NCI-H524 treated with DMSO at 0.1 percent for 48 hours (cell line): ENCODE measurements around the gene HS3ST2.

Source experiments
- DNase-seq: peaks from one replicate; lab custom pipeline; 2025; lab: John Stamatoyannopoulos, UW

HS3ST2 gene

GRCh38 chr16:22813948-22814710, at the start of gene HS3ST2:
Gene HS3ST2, plus strand, starts transcription at chr16:22814162. Its CDS starts 449 bp downstream, at chr16:22814611.
- no peak for DNase-seq

GRCh38 chr16:22764662-22765327, 49.2 kb upstream of the HS3ST2 start:
- no peak for DNase-seq

- no peak for DNase-seq
Observed at GRCh38 chr16:22765479-22765878, 48.5 kb upstream of the HS3ST2 start.

DNA sequence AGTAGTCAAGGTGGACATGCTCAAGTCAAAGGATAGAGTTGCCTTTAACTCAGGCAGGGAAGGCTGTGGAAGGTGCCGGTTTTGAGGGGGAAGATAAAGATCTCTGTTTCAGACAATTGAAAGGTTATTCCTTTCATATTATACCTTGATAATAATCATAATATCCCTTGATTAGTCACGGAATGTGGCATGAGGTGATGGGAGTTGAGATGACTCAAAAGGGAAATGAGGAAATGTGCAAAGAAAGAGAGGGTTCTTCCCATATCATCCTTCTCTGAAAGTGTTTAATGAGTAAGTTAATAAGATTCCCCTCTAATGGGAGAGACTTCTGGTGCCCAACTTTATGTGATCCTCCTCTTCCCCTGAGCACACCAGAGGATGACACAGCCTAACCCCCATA, 43.1 kb upstream of the HS3ST2 start:
- no peak for DNase-seq

GRCh38 chr16:22771551-22771950, 42.4 kb upstream of the HS3ST2 start:
- DNase-seq = no peak

GRCh38 chr16:22775220-22775922, 38.6 kb upstream of the HS3ST2 start:
- DNase-seq = no peak

- no peak for DNase-seq
Observed at GRCh38 chr16:22781480-22781879, 32.5 kb upstream of the HS3ST2 start.

GRCh38 chr16:22782314-22782713, 31.6 kb upstream of the HS3ST2 start:
- no peak for DNase-seq

- DNase-seq = no peak
Observed at GRCh38 chr16:22784690-22785214, 29.2 kb upstream of the HS3ST2 start.

GRCh38 chr16:22785552-22785951, 28.4 kb upstream of the HS3ST2 start:
- no peak for DNase-seq

DNA sequence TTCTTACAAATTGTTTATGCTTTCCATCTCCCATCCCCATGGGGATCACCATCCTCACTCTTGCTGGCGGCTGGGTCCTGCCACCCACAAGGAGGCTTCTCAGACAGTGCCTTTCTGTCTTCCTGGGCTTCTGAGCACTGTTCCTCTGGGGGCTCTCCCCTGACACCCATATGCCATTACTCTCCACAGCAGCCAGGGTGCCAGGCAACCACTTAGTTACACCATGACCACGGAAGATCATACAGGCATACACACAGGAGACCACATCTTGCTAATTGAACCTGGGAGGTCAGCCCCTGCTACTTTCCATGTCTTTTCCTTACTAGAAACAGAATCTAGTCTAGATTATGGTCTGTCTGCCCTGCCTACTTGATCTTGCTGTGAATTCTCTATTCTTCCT, 27.7 kb upstream of the HS3ST2 start:
- no peak for DNase-seq

DNA sequence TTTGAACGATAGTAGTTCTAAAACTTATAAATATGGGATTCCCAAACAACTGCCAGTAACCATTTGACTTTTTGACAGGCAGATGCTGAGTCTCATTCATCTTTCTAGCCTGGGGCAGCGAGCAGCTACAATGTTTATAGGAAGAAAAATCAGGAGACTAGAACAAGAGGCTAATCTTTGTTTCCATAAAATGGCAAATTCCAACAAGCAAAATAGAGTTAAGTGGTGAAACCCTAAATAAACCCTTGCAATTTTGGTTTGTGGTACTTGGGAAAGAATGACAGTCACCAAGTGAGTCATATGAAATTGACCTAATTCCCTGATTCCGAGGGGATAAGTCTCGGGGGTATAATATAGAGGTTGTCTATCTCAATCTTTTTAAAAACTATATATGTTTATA, 27.3 kb upstream of the HS3ST2 start:
- DNase-seq = no peak

DNA sequence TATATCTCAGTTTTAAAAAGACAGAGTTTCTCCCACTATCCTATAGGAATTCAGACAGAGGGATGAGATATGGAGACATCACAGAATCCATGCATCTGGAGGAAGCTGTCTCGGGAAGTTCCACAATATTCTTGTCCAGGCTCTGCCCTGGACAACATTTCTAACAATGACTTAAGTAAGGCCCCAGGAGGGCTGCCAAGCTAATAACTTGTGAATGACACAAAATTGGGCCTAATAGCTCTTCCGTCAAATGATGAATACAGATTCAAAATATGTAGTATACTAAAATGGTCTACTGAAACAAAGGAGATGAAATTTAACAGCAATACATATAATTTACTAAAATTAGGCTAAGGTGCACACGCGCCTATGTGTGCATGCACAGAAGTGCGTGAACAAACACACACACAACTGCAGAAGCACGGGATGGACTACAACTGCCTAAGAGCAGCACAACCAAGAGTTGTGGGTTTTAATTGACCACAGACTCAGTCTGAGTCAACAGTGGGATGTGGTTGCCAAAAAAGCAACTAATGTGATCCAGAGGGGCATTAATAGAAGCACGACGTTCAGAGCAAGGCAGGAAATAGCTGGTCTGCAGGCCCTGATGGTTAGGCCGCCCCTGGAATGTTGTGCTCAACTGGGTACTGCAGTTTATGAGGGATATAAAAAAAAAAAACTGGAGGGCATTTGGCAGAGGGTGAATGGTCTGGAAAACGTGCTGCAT, 26.3 kb upstream of the HS3ST2 start:
- DNase-seq = no peak

- DNase-seq = no peak
Observed at GRCh38 chr16:22788193-22788530, 25.8 kb upstream of the HS3ST2 start.

DNA sequence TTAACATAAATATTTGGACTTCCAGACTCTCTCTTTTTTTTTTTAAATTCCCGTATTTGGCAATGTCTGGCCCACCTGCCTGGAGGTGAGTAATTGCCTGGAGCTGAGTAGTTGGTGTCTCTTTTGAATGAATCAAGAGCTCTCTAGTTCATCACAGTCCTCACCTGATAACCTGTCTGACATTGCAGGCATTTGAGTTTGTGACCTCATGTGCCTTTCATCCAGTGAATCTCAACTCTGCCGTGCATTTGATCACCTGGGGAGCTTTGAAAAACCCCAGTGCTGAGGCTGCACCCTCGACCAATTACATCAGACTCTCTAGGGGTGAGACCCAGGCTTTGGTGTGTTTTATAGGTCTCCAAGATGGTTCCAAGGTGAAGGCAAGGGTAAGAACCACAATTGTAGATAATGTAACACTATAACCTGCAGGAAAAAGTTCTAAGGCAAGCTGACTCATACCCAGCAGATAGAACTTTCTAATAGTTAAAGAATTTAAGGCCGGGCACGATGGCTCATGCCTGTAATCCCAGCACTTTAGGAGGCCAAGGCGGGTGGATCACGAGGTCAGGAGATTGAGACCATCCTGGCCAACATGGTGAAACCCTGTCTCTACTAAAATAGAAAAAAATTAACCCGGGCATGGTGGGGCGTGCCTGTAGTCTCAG, 24.5 kb upstream of the HS3ST2 start:
- DNase-seq = no peak

DNA sequence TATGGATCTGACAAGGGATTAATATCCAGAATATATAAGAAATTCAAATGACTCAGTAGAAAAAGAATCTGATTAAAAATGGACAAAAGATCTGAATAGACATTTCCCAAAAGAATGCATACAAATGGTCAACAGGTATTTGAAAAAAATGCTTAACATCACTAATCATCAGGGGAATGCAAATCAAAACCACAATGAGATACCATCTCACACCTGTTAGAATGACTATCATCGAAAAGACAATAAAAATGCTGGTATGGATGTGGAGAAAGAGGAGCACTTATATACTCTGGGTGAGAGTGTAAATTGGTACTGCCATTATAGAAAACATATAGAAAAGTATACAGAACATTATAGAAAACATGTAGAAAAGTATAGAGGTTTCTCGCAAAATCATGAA, 16.4 kb upstream of the HS3ST2 start:
- no peak for DNase-seq

DNA sequence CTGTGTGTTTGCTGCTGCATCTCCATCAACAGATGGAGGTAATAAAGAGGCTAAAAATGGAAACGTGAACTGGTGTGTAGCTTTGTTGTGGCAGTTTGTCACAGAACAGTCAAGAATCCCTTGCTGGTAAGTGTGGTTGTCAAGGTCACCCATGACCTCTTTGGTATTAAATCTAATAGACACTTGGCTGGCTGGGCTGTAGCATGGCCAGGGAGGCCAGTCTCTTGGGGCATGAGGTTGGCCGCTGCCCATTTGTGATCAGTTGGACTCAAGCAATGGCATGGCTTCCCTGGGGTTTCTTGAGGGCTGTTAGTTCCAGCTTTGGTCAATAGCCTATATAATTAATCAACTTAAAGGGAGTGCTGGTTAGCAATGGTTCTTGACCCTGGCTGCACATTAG, 14.8 kb upstream of the HS3ST2 start:
- no peak for DNase-seq

DNA sequence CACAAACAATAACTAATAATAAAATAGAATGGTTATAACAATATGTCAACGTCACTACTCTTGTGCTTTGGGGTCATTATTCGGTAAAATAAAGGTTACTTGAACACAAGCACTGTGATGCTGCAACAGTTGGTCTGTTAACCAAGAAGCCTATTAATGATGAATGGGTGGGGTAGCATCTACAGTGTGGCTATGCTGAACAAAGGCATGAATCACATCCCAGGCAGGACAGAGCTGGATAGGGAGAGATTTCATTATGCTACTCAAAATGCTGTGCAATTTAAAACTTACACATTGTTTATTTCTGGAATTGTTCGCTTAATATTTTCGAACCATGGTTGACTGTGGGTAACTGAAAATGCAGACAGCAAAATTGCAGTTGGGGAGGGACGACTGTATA, 9.1 kb upstream of the HS3ST2 start:
- DNase-seq = no peak

- no peak for DNase-seq
Observed at GRCh38 chr16:22805326-22805725, 8.6 kb upstream of the HS3ST2 start.

DNA sequence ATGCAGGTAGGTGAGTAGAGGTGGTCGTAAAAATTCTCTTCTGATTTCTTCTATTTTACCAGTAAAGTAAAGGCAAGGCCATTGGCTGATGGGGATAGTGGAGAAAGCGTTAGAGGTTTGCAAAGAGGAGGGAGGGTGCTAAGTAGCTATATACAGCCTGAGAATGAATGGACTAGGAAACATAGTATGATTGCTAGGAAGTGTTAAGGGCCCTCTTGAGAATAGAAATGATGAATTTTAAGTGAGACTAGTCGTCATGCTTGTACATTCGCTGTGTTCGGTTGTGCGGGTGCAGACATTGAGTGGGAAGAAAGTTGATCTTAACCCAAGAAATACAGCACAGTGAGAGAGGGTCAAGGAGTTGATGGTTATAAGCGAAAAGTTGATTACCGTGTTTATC, 7.2 kb upstream of the HS3ST2 start:
- DNase-seq = no peak

DNA sequence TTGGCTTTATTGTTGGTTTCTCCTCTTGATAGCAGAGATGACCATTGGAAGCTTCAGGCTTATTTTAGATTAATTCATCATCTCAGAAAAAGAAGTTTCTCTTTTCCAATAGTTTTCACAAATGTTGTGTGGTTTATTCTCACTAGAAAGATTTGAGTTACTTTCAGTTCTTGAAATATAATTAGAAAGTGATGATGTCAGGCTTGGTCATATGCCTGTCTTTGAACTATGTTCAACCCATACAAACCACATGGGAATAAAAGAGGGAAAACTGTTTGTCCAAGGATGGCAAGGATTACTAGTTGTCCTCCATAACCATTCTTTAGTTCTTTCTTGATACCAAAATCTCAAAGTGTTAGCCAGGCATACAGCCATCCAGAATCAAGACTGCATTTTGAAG, 3.7 kb upstream of the HS3ST2 start:
- no peak for DNase-seq
